ENCODE results near the gene AHCYL2.

AHCYL2 gene

GRCh38 chr7:129412501-129412900, 187.7 kb downstream of the AHCYL2 start:
- peaks cover 4% of the 10 kb centered on the region for H3K36me3 ChIP-seq
- H3K27ac ChIP-seq, result no peak overlapping the region
- no peaks in the 10 kb centered on the region for H3K27me3 ChIP-seq
- no peak overlapping the region for H3K4me3 ChIP-seq (ENCODE audit: low read depth in 1 of 2, low read length in 1 of 2)
- no peaks in the 10 kb centered on the region for H3K9me3 ChIP-seq
- TF ChIP-seq CTCF (IDR thresholded peaks at IDR 0.05), result no peak
- H3K4me1 ChIP-seq (ENCODE audit: control insufficient read depth in 1 of 2, insufficient read depth in 1 of 2, low read depth in 1 of 2, low read length in 1 of 2), result no peaks in the 10 kb centered on the region

GRCh38 chr7:129417073-129417472, 192.2 kb downstream of the AHCYL2 start:
- H3K36me3 ChIP-seq, result peaks cover 3% of the 10 kb centered on the region
- no peaks in the 10 kb centered on the region for H3K27me3 ChIP-seq
- H3K4me1 ChIP-seq (ENCODE audit: control insufficient read depth in 1 of 2, insufficient read depth in 1 of 2, low read depth in 1 of 2, low read length in 1 of 2), result no peaks in the 10 kb centered on the region
- no peaks in the 10 kb centered on the region for H3K9me3 ChIP-seq
- no peak for TF ChIP-seq CTCF (IDR thresholded peaks at IDR 0.05)
- H3K4me3 ChIP-seq (ENCODE audit: low read depth in 1 of 2, low read length in 1 of 2), result no peak overlapping the region
- H3K27ac ChIP-seq, result no peak overlapping the region

GRCh38 chr7:129421717-129422250, 197.0 kb downstream of the AHCYL2 start:
- H3K36me3 ChIP-seq, result peaks cover 8% of the 10 kb centered on the region
- H3K27me3 ChIP-seq, result no peaks in the 10 kb centered on the region
- no peak overlapping the region for H3K4me3 ChIP-seq (ENCODE audit: low read depth in 1 of 2, low read length in 1 of 2)
- no peak overlapping the region for H3K27ac ChIP-seq
- no peaks in the 10 kb centered on the region for H3K9me3 ChIP-seq
- no peaks in the 10 kb centered on the region for H3K4me1 ChIP-seq (ENCODE audit: control insufficient read depth in 1 of 2, insufficient read depth in 1 of 2, low read depth in 1 of 2, low read length in 1 of 2)
- no peak for TF ChIP-seq CTCF (IDR thresholded peaks at IDR 0.05)

- TF ChIP-seq CTCF (IDR thresholded peaks at IDR 0.05), result no peak
- H3K27me3 ChIP-seq, result no peaks in the 10 kb centered on the region
- H3K9me3 ChIP-seq, result no peaks in the 10 kb centered on the region
- no peaks in the 10 kb centered on the region for H3K4me1 ChIP-seq (ENCODE audit: control insufficient read depth in 1 of 2, insufficient read depth in 1 of 2, low read depth in 1 of 2, low read length in 1 of 2)
- H3K4me3 ChIP-seq (ENCODE audit: low read depth in 1 of 2, low read length in 1 of 2), result no peak overlapping the region
- H3K36me3 ChIP-seq, result peaks cover 8% of the 10 kb centered on the region
- H3K27ac ChIP-seq, result no peak overlapping the region
Observed at GRCh38 chr7:129422727-129423126, 197.9 kb downstream of the AHCYL2 start.

- no peak overlapping the region for H3K27ac ChIP-seq
- TF ChIP-seq CTCF (IDR thresholded peaks at IDR 0.05), result no peak
- peaks cover 8% of the 10 kb centered on the region for H3K36me3 ChIP-seq
- H3K9me3 ChIP-seq, result no peaks in the 10 kb centered on the region
- H3K4me3 ChIP-seq (ENCODE audit: low read depth in 1 of 2, low read length in 1 of 2), result no peak overlapping the region
- no peaks in the 10 kb centered on the region for H3K4me1 ChIP-seq (ENCODE audit: control insufficient read depth in 1 of 2, insufficient read depth in 1 of 2, low read depth in 1 of 2, low read length in 1 of 2)
- H3K27me3 ChIP-seq, result no peaks in the 10 kb centered on the region
Observed at GRCh38 chr7:129423700-129424410, 199.0 kb downstream of the AHCYL2 start.

Measured in neutrophil (primary cell).